Heart left ventricle (tissue), 13 donors: ENCODE data around the gene TUBD1.

Experiments used
- CTCF ChIP-seq, 12 donors: fragments of 200-600 bp; sonication (generic) in 4 of 12; IDR thresholded peaks; one replicate each; pipeline versions ENCODE4 v1.5.0 to v1.8.0; 2018 to 2022; ENCODE audit warnings: antibody characterized with exemption in 12 of 12, mild to moderate bottlenecking in 5 of 12
- POLR2A ChIP-seq, 2 donors: fragments of 450-650 bp; IDR thresholded peaks; one replicate each; pipeline ENCODE4 v1.6.1; 2017; ENCODE audit warnings: antibody characterized with exemption in 2 of 2, mild to moderate bottlenecking in 2 of 2, moderate library complexity in 2 of 2
- donor health status: ischemic (EF 13 %, LVEDD 7.1; RV severe dilation, severe dysfunction).
- donor health status: DM: no; HTN: yes; CAD: no.
- donor health status: DM: no; HTN: no; CAD: no.
- donor health status: ischemic (EF 25% LVEDD 6.9; RV normal size, moderate dysfunction).
- donor health status: ischemic (EF 25% LVEDD 5.7; RV mildly dilated, moderate dysfunction).
- donor health status: ischemic (EF 35%, LVEDD 5.7; RV mildly dilated, moderate dysfunction).
- donor health status: nonischemic (EF 11% LVEDD 7.7; RV severe dilation, severe dysfunction).
- donor health status: DM: yes; HTN: yes; CAD: no.
- donor health status: PGD.
- donor health status: ischemic (EF 29% LVEDD 5.4; RV normal size, mild dysfunction).
- donor health status: nonischemic (EF 23%, LVEDD 6.1; RV moderate dilation, normal function).

GRCh38 chr17:59897090-59897489, 4.3 kb upstream of the TUBD1 start:
- TF ChIP-seq CTCF (IDR thresholded peaks at IDR 0.05): no peak
- TF ChIP-seq POLR2A (IDR thresholded peaks at IDR 0.05): no peak
